WERI-Rb-1 (cell line): ENCODE measurements around the gene CSPG5.

Source experiments
- DNase-seq: peaks from one replicate; pipeline ENCODE4 v3.0.0-alpha.2; 2020
- H3K27ac ChIP-seq: fragments of 250-450 bp; sonication (Bioruptor Pico); 2 replicates; pipeline ENCODE4 v1.5.1; 2020; ENCODE audit warnings: mild to moderate bottlenecking, moderate library complexity
- H3K27me3 ChIP-seq: fragments of 250-450 bp; sonication (Bioruptor Pico); 2 replicates; pipeline ENCODE4 v1.5.1; 2021; ENCODE audit warnings: mild to moderate bottlenecking, low read depth, moderate library complexity; ENCODE audit not compliant: insufficient read depth, severe bottlenecking
- H3K36me3 ChIP-seq: fragments of 250-450 bp; sonication (Bioruptor Pico); 2 replicates; pipeline ENCODE4 v1.5.1; 2020; ENCODE audit warnings: mild to moderate bottlenecking, moderate library complexity
- H3K4me3 ChIP-seq: 2 replicates; pipeline ENCODE4 v1.5.1; 2011; ENCODE audit warnings: low read depth, mild to moderate bottlenecking, control low read depth, low read length
- H3K9me3 ChIP-seq: fragments of 250-450 bp; sonication (Bioruptor Pico); 2 replicates; pipeline ENCODE4 v1.5.1; 2021; ENCODE audit warnings: mild to moderate bottlenecking, moderate library complexity; ENCODE audit not compliant: severe bottlenecking
- TF ChIP-seq, protein P1 (sequence below): IDR thresholded peaks from 2 replicates; pipeline ENCODE4 v1.5.1; 2011; ENCODE audit warnings: low read depth, mild to moderate bottlenecking, control low read depth, inconsistent platforms, low read length

CSPG5 gene

DNA sequence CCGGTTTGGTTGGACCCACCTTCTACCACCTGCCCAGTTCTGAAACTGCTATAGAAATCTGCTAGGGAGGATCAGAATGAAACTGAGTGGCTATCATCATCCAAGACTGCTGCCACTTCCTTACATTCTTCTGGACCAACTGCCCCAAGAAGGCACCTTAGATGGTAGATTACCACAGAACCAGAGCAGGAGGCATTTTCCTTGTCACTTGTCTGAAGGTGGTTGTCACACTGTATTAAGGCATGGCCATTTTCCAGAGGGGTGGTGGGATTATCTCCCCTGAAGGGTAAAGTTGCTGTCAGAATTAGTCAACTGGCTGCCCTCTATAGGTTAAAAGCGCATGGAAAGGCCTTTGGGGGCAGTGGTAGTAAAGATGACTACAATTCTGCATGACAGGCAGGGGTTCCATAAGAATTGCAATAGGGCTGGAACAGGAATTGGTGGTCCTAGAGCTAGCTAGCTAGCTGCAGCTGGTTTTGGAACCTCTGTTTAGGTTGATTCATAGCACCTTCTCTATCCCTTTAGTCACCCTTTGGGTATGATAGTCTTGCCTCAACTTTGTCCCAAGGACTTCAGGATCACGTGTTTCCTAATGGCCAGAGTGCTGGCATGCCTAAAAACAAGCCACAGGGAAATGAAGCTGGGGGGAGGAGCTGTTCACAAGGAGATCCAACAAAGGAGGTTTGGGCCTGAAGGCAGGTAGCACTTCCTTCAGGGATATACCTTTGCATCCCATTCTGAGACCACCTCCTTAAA lies 4.8 kb upstream of the CSPG5 start:
- peaks cover 4% of the 10 kb centered on the region for H3K9me3 ChIP-seq
- H3K36me3 ChIP-seq = peaks cover 39% of the 10 kb centered on the region
- no peaks in the 10 kb centered on the region for H3K27me3 ChIP-seq
- H3K27ac ChIP-seq = no peak overlapping the region
- no peak overlapping the region for H3K4me3 ChIP-seq
- TF ChIP-seq, protein P1, sequence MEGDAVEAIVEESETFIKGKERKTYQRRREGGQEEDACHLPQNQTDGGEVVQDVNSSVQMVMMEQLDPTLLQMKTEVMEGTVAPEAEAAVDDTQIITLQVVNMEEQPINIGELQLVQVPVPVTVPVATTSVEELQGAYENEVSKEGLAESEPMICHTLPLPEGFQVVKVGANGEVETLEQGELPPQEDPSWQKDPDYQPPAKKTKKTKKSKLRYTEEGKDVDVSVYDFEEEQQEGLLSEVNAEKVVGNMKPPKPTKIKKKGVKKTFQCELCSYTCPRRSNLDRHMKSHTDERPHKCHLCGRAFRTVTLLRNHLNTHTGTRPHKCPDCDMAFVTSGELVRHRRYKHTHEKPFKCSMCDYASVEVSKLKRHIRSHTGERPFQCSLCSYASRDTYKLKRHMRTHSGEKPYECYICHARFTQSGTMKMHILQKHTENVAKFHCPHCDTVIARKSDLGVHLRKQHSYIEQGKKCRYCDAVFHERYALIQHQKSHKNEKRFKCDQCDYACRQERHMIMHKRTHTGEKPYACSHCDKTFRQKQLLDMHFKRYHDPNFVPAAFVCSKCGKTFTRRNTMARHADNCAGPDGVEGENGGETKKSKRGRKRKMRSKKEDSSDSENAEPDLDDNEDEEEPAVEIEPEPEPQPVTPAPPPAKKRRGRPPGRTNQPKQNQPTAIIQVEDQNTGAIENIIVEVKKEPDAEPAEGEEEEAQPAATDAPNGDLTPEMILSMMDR = no peak
- no peak for DNase-seq

DNA sequence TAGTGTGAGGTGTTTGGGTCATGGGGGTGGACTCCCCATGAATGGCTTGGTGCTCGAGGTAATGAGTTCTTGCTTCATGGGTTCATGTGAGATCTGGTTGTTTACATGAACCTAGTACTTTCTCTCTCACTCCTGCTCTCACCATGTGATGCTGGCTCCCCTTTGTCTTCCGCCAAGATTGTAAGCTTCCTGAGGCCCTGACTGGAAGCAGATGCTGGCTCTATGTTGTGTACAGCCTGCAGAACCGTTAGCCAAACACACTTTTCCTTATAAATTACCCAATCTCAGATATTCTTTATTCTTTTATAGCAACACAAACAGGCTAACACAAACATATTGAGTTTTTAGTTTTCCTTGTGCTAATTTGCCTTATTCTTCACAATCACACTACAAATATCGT lies 3.2 kb upstream of the CSPG5 start:
- Histone ChIP-seq H3K4me3 (no peak overlapping the region), H3K36me3 (peaks cover 23% of the 10 kb centered on the region), H3K9me3 (peaks cover 4% of the 10 kb centered on the region), H3K27me3 (no peaks in the 10 kb centered on the region), H3K27ac (no peak overlapping the region)
- TF ChIP-seq, protein P1 = no peak
- no peak for DNase-seq

DNA sequence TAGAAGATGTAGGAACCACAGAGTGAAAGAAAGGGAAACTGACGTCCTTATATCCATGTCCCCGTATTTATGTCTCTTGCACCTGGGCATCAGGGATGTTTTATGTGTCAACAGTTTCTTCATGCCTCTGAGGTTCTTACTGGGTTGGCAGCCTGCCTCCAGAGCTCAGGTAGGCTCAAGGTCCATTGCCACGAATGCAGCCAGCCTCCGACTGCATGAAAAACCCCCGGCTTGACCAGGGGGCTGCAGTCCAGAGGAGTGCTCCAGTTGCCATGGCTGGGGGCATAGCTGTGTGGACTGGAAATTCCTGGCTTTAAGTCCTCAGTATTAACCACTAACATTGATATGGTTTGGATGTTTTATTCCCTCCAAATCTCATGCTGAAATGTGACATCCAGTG lies 2.8 kb upstream of the CSPG5 start:
- no peak overlapping the region for H3K4me3 ChIP-seq
- TF ChIP-seq, protein P1 = no peak
- H3K27me3 ChIP-seq = no peaks in the 10 kb centered on the region
- peaks cover 19% of the 10 kb centered on the region for H3K36me3 ChIP-seq
- peaks cover 4% of the 10 kb centered on the region for H3K9me3 ChIP-seq
- no peak overlapping the region for H3K27ac ChIP-seq
- no peak for DNase-seq

DNA sequence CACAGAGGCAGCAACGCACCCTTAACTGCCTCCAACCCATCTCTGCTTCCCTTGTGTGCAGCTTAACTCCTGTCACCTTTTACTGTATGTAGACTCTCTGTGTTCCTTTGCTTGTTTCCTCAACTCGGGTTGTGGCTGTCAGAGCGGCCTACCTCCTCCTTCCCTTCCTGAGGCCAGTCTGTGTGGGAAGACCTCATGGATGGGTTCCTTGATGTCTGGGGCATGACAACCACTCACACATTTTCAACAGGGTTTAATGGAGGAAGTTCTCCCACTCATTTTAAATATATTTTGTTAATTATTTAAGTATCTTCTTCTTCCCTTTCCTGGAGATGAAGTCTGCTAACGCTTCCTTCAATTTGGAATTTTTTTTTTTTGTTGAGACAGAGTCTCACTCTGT lies 1.8 kb upstream of the CSPG5 start:
- Histone ChIP-seq H3K36me3 (peaks cover 9% of the 10 kb centered on the region), H3K27ac (no peak overlapping the region), H3K27me3 (no peaks in the 10 kb centered on the region), H3K9me3 (peaks cover 4% of the 10 kb centered on the region), H3K4me3 (no peak overlapping the region)
- TF ChIP-seq, protein P1 = no peak
- DNase-seq = no peak

DNA sequence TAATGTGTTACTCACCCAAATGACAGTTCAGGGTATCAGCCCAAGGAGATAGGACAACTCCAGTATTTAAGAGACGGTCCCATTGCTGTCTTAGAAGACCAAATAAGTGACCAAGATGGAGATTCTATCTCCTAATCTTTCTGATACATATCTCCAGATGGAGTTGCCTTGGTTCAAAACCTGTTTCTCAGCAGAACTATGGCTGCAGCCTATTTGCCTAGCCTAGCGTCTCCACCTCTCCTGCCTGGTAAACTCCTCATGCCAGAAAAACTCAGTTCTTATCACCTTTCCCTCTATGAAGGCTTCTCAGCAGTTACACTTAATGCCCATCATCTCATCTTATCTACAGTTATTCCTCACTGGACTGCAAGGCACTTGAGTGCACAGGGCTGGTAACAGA lies 1.2 kb upstream of the CSPG5 start:
- Histone ChIP-seq H3K4me3 (peak overlapping the region; percentile 53), H3K27ac (no peak overlapping the region), H3K36me3 (peaks cover 3% of the 10 kb centered on the region), H3K9me3 (peaks cover 4% of the 10 kb centered on the region), H3K27me3 (no peaks in the 10 kb centered on the region)
- TF ChIP-seq, protein P1 = no peak
- DNase-seq = no peak
